ENCODE results near the gene RTF2. TPM values are rescaled to one million over a fixed set of nuclear protein-coding genes. Genes with fewer than 3 reads are reported as not detected.

Gene RTF2
- total and polyA plus RNA-seq, 2 experiments from 2014 or later, result 59.2 to 95.3 TPM

GRCh38 chr20:56433221-56433879, 35.1 kb upstream of the RTF2 start:
- no peak for DNase-seq (ENCODE audit: low spot score)
- Histone ChIP-seq H3K4me2 (no peak overlapping the region), H2AFZ (no peak overlapping the region), H3K4me3 (no peak overlapping the region), H3K79me2 (no peaks in the 10 kb centered on the region), H3K27me3 (no peaks in the 10 kb centered on the region), H3K36me3 (replicated peaks; ENCODE audit: insufficient read depth, low read depth) (no peaks in the 10 kb centered on the region), H3K27ac (no peak overlapping the region), H3K9me3 (ENCODE audit: low read depth) (no peaks in the 10 kb centered on the region), H3K4me1 (ENCODE audit: insufficient read depth) (no peaks in the 10 kb centered on the region), H3K9me2 (replicated peaks; ENCODE audit: insufficient read depth) (no peaks in the 10 kb centered on the region), H4K20me1 (ENCODE audit: insufficient read depth, poor library complexity, severe bottlenecking) (no peaks in the 10 kb centered on the region)
- no peak for TF ChIP-seq EZH2phosphoT487 (IDR thresholded peaks at IDR 0.05; ENCODE audit: low read depth, severe bottlenecking, unreplicated experiment)
- TF ChIP-seq EZH2 (IDR thresholded peaks at IDR 0.05; ENCODE audit: borderline replicate concordance), result no peak
- no peak for TF ChIP-seq CTCF (IDR thresholded peaks at IDR 0.05; ENCODE audit: poor library complexity)
- 70% methylated on average over 3 of the region's 3 CpGs for WGBS (ENCODE audit: low lambda C conversion rate, missing lambda C conversion rate)

- no peaks in the 10 kb centered on the region for H3K27me3 ChIP-seq
- H3K4me2 ChIP-seq, result no peak overlapping the region
- no peaks in the 10 kb centered on the region for H4K20me1 ChIP-seq (ENCODE audit: insufficient read depth, poor library complexity, severe bottlenecking)
- no peaks in the 10 kb centered on the region for H3K4me1 ChIP-seq (ENCODE audit: insufficient read depth)
- no peak overlapping the region for H3K4me3 ChIP-seq
- H3K79me2 ChIP-seq, result no peaks in the 10 kb centered on the region
- no peaks in the 10 kb centered on the region for H3K9me3 ChIP-seq (ENCODE audit: low read depth)
- 51% methylated on average over 6 of the region's 6 CpGs for WGBS (ENCODE audit: low lambda C conversion rate, missing lambda C conversion rate)
- no peak for TF ChIP-seq EZH2phosphoT487 (IDR thresholded peaks at IDR 0.05; ENCODE audit: low read depth, severe bottlenecking, unreplicated experiment)
- no peak for TF ChIP-seq CTCF (IDR thresholded peaks at IDR 0.05; ENCODE audit: poor library complexity)
- no peak for TF ChIP-seq EZH2 (IDR thresholded peaks at IDR 0.05; ENCODE audit: borderline replicate concordance)
- no peak overlapping the region for H3K27ac ChIP-seq
- no peaks in the 10 kb centered on the region for H3K9me2 ChIP-seq (replicated peaks; ENCODE audit: insufficient read depth)
- no peak overlapping the region for H2AFZ ChIP-seq
- no peak for DNase-seq (ENCODE audit: low spot score)
- no peaks in the 10 kb centered on the region for H3K36me3 ChIP-seq (replicated peaks; ENCODE audit: insufficient read depth, low read depth)
Measured at GRCh38 chr20:56433880-56434255, 34.6 kb upstream of the RTF2 start.

- Histone ChIP-seq H2AFZ (no peak overlapping the region), H3K27me3 (no peaks in the 10 kb centered on the region), H3K36me3 (replicated peaks; ENCODE audit: insufficient read depth, low read depth) (no peaks in the 10 kb centered on the region), H3K27ac (no peak overlapping the region), H3K4me2 (no peak overlapping the region), H3K79me2 (no peaks in the 10 kb centered on the region), H4K20me1 (ENCODE audit: insufficient read depth, poor library complexity, severe bottlenecking) (no peaks in the 10 kb centered on the region), H3K9me3 (ENCODE audit: low read depth) (no peaks in the 10 kb centered on the region), H3K4me1 (ENCODE audit: insufficient read depth) (peaks cover 11% of the 10 kb centered on the region), H3K4me3 (no peak overlapping the region), H3K9me2 (replicated peaks; ENCODE audit: insufficient read depth) (no peaks in the 10 kb centered on the region)
- WGBS (ENCODE audit: low lambda C conversion rate, missing lambda C conversion rate), result 88% methylated on average over 16 of the region's 20 CpGs
- no peak for TF ChIP-seq CTCF (IDR thresholded peaks at IDR 0.05; ENCODE audit: poor library complexity)
- no peak for DNase-seq (ENCODE audit: low spot score)
Measured at GRCh38 chr20:56437196-56437960, 31.0 kb upstream of the RTF2 start.

Data from hepatocyte (in vitro differentiated cells).